ENCODE results near the gene NDUFB2.

Gene NDUFB2

DNA sequence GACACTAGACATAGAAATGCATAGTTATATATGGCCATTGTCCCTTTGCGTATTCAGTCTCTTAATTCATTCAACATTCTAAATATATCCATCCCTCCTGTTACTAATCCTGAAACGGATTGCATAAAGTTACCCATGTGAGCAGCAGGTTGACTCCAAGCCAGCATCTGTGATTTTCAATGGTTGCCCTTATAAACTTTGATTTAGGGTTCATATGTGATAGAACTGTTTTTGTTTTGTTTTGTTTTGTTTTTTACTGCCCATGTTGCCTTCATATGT lies 42.5 kb upstream of the NDUFB2 start:
- TF ChIP-seq, protein P1, sequence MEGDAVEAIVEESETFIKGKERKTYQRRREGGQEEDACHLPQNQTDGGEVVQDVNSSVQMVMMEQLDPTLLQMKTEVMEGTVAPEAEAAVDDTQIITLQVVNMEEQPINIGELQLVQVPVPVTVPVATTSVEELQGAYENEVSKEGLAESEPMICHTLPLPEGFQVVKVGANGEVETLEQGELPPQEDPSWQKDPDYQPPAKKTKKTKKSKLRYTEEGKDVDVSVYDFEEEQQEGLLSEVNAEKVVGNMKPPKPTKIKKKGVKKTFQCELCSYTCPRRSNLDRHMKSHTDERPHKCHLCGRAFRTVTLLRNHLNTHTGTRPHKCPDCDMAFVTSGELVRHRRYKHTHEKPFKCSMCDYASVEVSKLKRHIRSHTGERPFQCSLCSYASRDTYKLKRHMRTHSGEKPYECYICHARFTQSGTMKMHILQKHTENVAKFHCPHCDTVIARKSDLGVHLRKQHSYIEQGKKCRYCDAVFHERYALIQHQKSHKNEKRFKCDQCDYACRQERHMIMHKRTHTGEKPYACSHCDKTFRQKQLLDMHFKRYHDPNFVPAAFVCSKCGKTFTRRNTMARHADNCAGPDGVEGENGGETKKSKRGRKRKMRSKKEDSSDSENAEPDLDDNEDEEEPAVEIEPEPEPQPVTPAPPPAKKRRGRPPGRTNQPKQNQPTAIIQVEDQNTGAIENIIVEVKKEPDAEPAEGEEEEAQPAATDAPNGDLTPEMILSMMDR (IDR thresholded peaks at IDR 0.05; ENCODE audit: unreplicated experiment in 3 of 3) = no peak
- peaks cover 25% of the 10 kb centered on the region for H3K4me1 Mint-ChIP-seq
- H3K4me3 Mint-ChIP-seq = no peak overlapping the region
- peaks cover 8% of the 10 kb centered on the region for H3K27me3 Mint-ChIP-seq (ENCODE audit: low read depth)
- no peak overlapping the region for H3K27ac Mint-ChIP-seq
- H3K36me3 Mint-ChIP-seq (ENCODE audit: low read depth) = no peaks in the 10 kb centered on the region
- H3K9me3 Mint-ChIP-seq = no peaks in the 10 kb centered on the region

DNA sequence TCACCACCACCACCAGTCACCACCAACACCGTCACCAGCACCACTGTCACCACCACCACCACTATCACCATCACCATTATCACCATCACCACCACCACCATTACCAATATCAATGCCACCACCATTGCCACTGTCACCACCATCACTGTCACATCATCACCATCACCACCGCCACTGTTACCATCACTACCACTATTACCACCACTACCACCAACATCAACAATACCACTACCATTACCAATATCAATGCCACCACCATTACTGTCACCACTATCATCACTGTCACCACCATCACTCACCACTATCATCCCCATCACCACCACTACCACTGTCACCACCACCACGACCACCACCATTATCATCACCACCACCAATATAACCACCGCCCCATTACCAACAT lies 41.8 kb upstream of the NDUFB2 start:
- Mint-ChIP-seq H3K27ac (no peak overlapping the region), H3K27me3 (ENCODE audit: low read depth) (peaks cover 8% of the 10 kb centered on the region), H3K4me3 (no peak overlapping the region), H3K4me1 (peaks cover 25% of the 10 kb centered on the region), H3K9me3 (no peaks in the 10 kb centered on the region), H3K36me3 (ENCODE audit: low read depth) (no peaks in the 10 kb centered on the region)
- TF ChIP-seq, protein P1 (IDR thresholded peaks at IDR 0.05; ENCODE audit: unreplicated experiment in 3 of 3) = no peak

- peaks cover 8% of the 10 kb centered on the region for H3K27me3 Mint-ChIP-seq (ENCODE audit: low read depth)
Observed at GRCh38 chr7:140655511-140656408, 40.7 kb upstream of the NDUFB2 start.

DNA sequence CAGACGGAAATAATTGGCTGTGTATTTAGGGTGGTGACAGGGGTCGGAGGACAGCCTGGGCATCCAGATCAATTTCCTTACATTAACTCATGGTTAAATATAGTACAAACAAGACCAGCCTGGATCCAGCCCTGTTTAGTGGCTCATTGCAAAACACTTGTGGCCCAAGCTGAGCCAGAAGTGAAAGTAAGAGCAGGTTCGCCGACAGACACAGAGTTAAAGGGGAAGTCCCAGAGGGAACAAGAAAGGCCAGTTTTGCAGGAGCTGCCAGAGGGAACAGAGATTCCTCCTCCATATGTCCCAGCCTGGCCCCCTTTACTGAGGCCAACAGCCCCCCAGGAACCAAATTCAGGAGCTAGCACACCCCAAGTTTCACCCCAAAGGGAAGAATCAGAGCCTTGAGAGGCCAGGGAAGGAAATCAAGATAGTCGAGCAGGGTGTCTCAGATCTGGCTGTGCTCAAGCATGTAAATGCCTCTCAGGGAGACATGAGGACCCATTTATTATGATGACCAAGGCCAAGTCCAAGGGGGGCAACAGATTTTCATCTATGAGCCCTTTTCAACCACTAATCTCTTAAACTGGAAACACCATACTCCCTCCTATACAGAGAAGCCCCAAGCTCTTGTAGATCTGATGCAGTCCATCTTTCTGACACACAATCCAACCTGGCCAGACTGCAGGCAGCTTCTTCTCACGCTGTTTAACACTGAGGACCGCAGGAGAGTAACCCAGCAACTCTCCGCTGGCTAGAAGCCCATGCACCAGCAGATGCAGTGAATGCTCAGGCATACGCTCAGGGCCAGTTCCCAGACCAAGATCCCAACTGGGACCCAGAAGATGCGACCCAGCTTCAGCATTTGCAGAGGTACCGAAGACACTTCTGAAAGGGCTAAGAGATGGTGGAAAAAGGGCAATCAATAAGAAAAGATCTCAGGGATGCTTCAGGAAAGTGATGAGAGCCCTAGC lies 39.7 kb upstream of the NDUFB2 start:
- Mint-ChIP-seq H3K4me1 (peaks cover 25% of the 10 kb centered on the region), H3K9me3 (no peaks in the 10 kb centered on the region), H3K4me3 (peak overlapping the region in 2 of 3 experiments; percentile 33 to 67), H3K27ac (peak overlapping the region; percentile 74 to 89 (median 88)), H3K27me3 (ENCODE audit: low read depth) (peaks cover 8% of the 10 kb centered on the region), H3K36me3 (ENCODE audit: low read depth) (no peaks in the 10 kb centered on the region)
- TF ChIP-seq, protein P1 (IDR thresholded peaks at IDR 0.05; ENCODE audit: unreplicated experiment in 3 of 3) = no peak

More at GRCh38 chr7:140655511-140656408, 40.7 kb upstream of the NDUFB2 start:
- Mint-ChIP-seq H3K4me3 (peak overlapping the region in 1 of 3 experiments; percentile 67), H3K36me3 (ENCODE audit: low read depth) (no peaks in the 10 kb centered on the region), H3K9me3 (no peaks in the 10 kb centered on the region), H3K4me1 (peaks cover 25% of the 10 kb centered on the region), H3K27ac (peak overlapping the region; percentile 74 to 89 (median 88))
- TF ChIP-seq, protein P1 (IDR thresholded peaks at IDR 0.05; ENCODE audit: unreplicated experiment in 3 of 3) = no peak

DNA sequence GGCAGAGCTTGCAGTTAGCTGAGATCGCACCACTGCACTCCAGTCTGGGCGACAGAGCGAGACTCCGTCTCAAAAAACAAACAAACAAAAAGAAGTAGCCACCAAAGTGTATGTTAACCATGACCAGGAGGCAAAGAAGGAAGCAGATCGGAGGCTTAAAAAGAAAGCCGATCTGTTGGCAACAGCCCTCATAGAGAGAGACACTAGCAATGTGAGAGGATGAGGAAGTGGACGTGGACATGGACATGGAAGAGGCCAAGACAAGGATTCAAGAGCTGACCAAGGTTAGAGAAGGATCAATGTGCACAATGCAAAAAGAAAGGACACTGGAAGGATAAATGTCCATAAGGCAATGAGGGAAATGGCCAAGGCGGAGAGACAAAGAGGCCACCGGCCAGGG lies 38.6 kb upstream of the NDUFB2 start:
- H3K36me3 Mint-ChIP-seq (ENCODE audit: low read depth) = no peaks in the 10 kb centered on the region
- H3K27ac Mint-ChIP-seq = no peak overlapping the region
- H3K27me3 Mint-ChIP-seq (ENCODE audit: low read depth) = peaks cover 8% of the 10 kb centered on the region
- peaks cover 25% of the 10 kb centered on the region for H3K4me1 Mint-ChIP-seq
- TF ChIP-seq, protein P1 (IDR thresholded peaks at IDR 0.05; ENCODE audit: unreplicated experiment in 3 of 3) = no peak
- no peaks in the 10 kb centered on the region for H3K9me3 Mint-ChIP-seq
- no peak overlapping the region for H3K4me3 Mint-ChIP-seq

All from nephron (organoid).